Thyroid gland (tissue), 4 donors: ENCODE data around the gene SLC6A12. TPM values are rescaled to one million over a fixed set of nuclear protein-coding genes. Genes with fewer than 3 reads are reported as not detected.

Experiments
- DNase-seq, 2 donors: peaks; one replicate each; pipeline ENCODE4 v3.0.0-alpha.2; 2019
- H3K27ac ChIP-seq, 3 donors: fragments of 200-600 bp; sonication (generic); 1 replicate in 2 of 3; 2 replicates in 1 of 3; pipeline ENCODE4 v1.5.1; 2016 to 2019; ENCODE audit warnings: mild to moderate bottlenecking in 1 of 3, moderate library complexity in 1 of 3
- H3K27me3 ChIP-seq: fragments of 200-600 bp; sonication (generic); one replicate; pipeline ENCODE4 v1.5.1; 2019
- H3K36me3 ChIP-seq, 2 donors: fragments of 200-600 bp; sonication (generic); one replicate each; pipeline ENCODE4 v1.5.1; 2016 to 2019
- H3K4me1 ChIP-seq, 2 donors: fragments of 200-600 bp; sonication (generic); one replicate each; pipeline ENCODE4 v1.5.1; 2017 to 2019
- H3K4me3 ChIP-seq, 3 donors: fragments of 200-600 bp; sonication (generic); replicated peaks in 1 of 3; 1 replicate in 2 of 3; 2 replicates in 1 of 3; pipeline ENCODE4 v1.5.1; 2016; ENCODE audit warnings: mild to moderate bottlenecking in 1 of 3
- H3K9me3 ChIP-seq: fragments of 200-600 bp; sonication (generic); one replicate; pipeline ENCODE4 v1.5.1; 2017
- CTCF ChIP-seq, 6 experiments: fragments of 200-600 bp in 3 of 6; fragments of 450-650 bp in 3 of 6; sonication (generic) in 3 of 6; IDR thresholded peaks; one replicate each; pipeline ENCODE4 v1.5.1; 2016 to 2019; ENCODE audit warnings: antibody characterized with exemption in 6 of 6, mild to moderate bottlenecking in 2 of 6, inconsistent platforms in 1 of 6, moderate library complexity in 1 of 6
- POLR2A ChIP-seq, 2 donors: fragments of 450-650 bp; IDR thresholded peaks; one replicate each; pipeline ENCODE4 v1.6.1; 2017; ENCODE audit warnings: antibody characterized with exemption in 2 of 2, mild to moderate bottlenecking in 2 of 2, moderate library complexity in 1 of 2
- WGBS, 2 donors: methylation state at CpG; one replicate each; pipeline ENCODE4 v1.1.5; 2017; 5-methylcytosine and 5-hydroxymethylcytosine counted together
- intact Hi-C: fragments of 100-400 bp; cut with DNase I; formaldehyde crosslinking; loops from one replicate; pipeline ENCODE4 v1.15.1; 2023
- total RNA-seq, 4 donors: library from RNA; depleted of rRNA; stranded (reverse); fragments of >200 nt; gene quantifications; one replicate each; pipeline ENCODE4 v1.2.3, GENCODE V29; 2016

SLC6A12 gene
- total RNA-seq, 4 donors from 2014 or later, result 9.4 to 27.7 (median 18.3) TPM

GRCh38 chr12:210277-211141, 3.4 kb downstream of the SLC6A12 start:
- DNase-seq, result no peak
- Histone ChIP-seq H3K9me3 (no peaks in the 10 kb centered on the region), H3K27me3 (no peaks in the 10 kb centered on the region), H3K27ac (peak overlapping the region; percentile 92 to 93 (median 93)), H3K4me3 (no peak overlapping the region), H3K36me3 (no peaks in the 10 kb centered on the region), H3K4me1 (peaks cover 36 to 48% of the 10 kb centered on the region in 2 donors)
- TF ChIP-seq CTCF (IDR thresholded peaks at IDR 0.05) (no peak), POLR2A (IDR thresholded peaks at IDR 0.05) (no peak)
- WGBS, 2 donors, result 75 to 85% methylated on average over 14 to 16 of the region's 16 CpGs
- intact Hi-C loops, result no loop called here

- H3K36me3 ChIP-seq, result no peaks in the 10 kb centered on the region
- H3K27me3 ChIP-seq, result no peaks in the 10 kb centered on the region
- H3K4me1 ChIP-seq, result peaks cover 38 to 52% of the 10 kb centered on the region in 2 donors
- H3K9me3 ChIP-seq, result no peaks in the 10 kb centered on the region
- TF ChIP-seq CTCF (IDR thresholded peaks at IDR 0.05) (no peak), POLR2A (IDR thresholded peaks at IDR 0.05) (no peak)
- DNase-seq, result no peak
- intact Hi-C loops, result no loop called here
- WGBS, 2 donors, result 96% methylated on average over 12 of the region's 12 CpGs
- peak overlapping the region in 2 of 3 donors; percentile 92 to 93 for H3K27ac ChIP-seq
- H3K4me3 ChIP-seq, result no peak overlapping the region
Measured at GRCh38 chr12:209851-210250, 4.1 kb downstream of the SLC6A12 start.

GRCh38 chr12:209246-209645, 4.7 kb downstream of the SLC6A12 start:
- no peak for DNase-seq
- Histone ChIP-seq H3K4me3 (no peak overlapping the region), H3K27ac (no peak overlapping the region), H3K9me3 (no peaks in the 10 kb centered on the region), H3K27me3 (no peaks in the 10 kb centered on the region), H3K36me3 (no peaks in the 10 kb centered on the region), H3K4me1 (peaks cover 41 to 52% of the 10 kb centered on the region in 2 donors)
- intact Hi-C loops, result no loop called here
- TF ChIP-seq CTCF (IDR thresholded peaks at IDR 0.05), result no peak
- TF ChIP-seq POLR2A (IDR thresholded peaks at IDR 0.05), result no peak
- WGBS, 2 donors, result 89 to 92% methylated on average over 14 to 15 of the region's 15 CpGs

GRCh38 chr12:208813-209212, 5.1 kb downstream of the SLC6A12 start:
- intact Hi-C loops, result no loop called here
- Histone ChIP-seq H3K4me1 (peaks cover 41 to 52% of the 10 kb centered on the region in 2 donors), H3K4me3 (no peak overlapping the region), H3K9me3 (no peaks in the 10 kb centered on the region), H3K27ac (no peak overlapping the region), H3K27me3 (no peaks in the 10 kb centered on the region), H3K36me3 (no peaks in the 10 kb centered on the region)
- DNase-seq, result no peak
- WGBS, 2 donors, result 72 to 86% methylated on average over 4 of the region's 4 CpGs
- TF ChIP-seq POLR2A (IDR thresholded peaks at IDR 0.05) (no peak), CTCF (IDR thresholded peaks at IDR 0.05) (no peak)

GRCh38 chr12:207804-208203, 6.2 kb downstream of the SLC6A12 start:
- intact Hi-C loops, result no loop called here
- 85 to 91% methylated on average over 10 of the region's 10 CpGs for WGBS, 2 donors
- DNase-seq, result no peak
- Histone ChIP-seq H3K9me3 (no peaks in the 10 kb centered on the region), H3K4me3 (no peak overlapping the region), H3K4me1 (peaks cover 36 to 53% of the 10 kb centered on the region in 2 donors), H3K27me3 (no peaks in the 10 kb centered on the region), H3K27ac (no peak overlapping the region), H3K36me3 (no peaks in the 10 kb centered on the region)
- TF ChIP-seq CTCF (IDR thresholded peaks at IDR 0.05) (no peak), POLR2A (IDR thresholded peaks at IDR 0.05) (no peak)
